Astrocyte (in vitro differentiated cells and primary cell): Measurements from ENCODE around the gene NSUN5. TPM values are rescaled to one million over a fixed set of nuclear protein-coding genes. Genes with fewer than 3 reads are reported as not detected.
"Not testable (repeated sequence)": the region's sequence is repeated elsewhere in the genome, so short reads cannot be mapped to it uniquely, and the experiment has no call there.

Source experiments
- DNase-seq: peaks from one replicate; pipeline ENCODE4 v3.0.0-alpha.2; 2010; ENCODE audit warnings: low read depth
- FAIRE-seq: peaks from 2 replicates; lab custom pipeline; 2011; peaks lifted over from hg19 to GRCh38; lab: Jason Lieb, UNC
- H2AFZ ChIP-seq: 2 replicates; pipeline ENCODE4 v1.6.0; 2012; ENCODE audit warnings: low read depth, low read length, inconsistent platforms
- H3K27ac ChIP-seq: 2 replicates; pipeline ENCODE4 v1.5.1; 2011; ENCODE audit warnings: low read depth, low read length, inconsistent platforms
- H3K27me3 ChIP-seq: 2 replicates; pipeline ENCODE4 v1.6.0; 2011; ENCODE audit warnings: low read length, inconsistent platforms; ENCODE audit not compliant: insufficient read depth
- H3K36me3 ChIP-seq: 2 replicates; pipeline ENCODE4 v1.5.1; 2011; ENCODE audit warnings: low read length, inconsistent platforms; ENCODE audit not compliant: insufficient read depth
- H3K4me1 ChIP-seq: 2 replicates; pipeline ENCODE4 v1.5.1; 2011; ENCODE audit warnings: low read length, inconsistent platforms; ENCODE audit not compliant: insufficient read depth
- H3K4me2 ChIP-seq: 2 replicates; pipeline ENCODE4 v1.6.0; 2012; ENCODE audit warnings: low read length, inconsistent platforms
- H3K4me3 ChIP-seq: 2 replicates; pipeline ENCODE4 v1.5.1; 2011; ENCODE audit warnings: low read depth, mild to moderate bottlenecking, low read length, inconsistent platforms; ENCODE audit not compliant: insufficient read depth
- H3K79me2 ChIP-seq: 2 replicates; pipeline ENCODE4 v1.6.0; 2012; ENCODE audit warnings: mild to moderate bottlenecking, low read length, inconsistent platforms; ENCODE audit not compliant: insufficient read depth
- H3K9ac ChIP-seq: 2 replicates; pipeline ENCODE4 v1.6.0; 2012; ENCODE audit warnings: mild to moderate bottlenecking, low read length, inconsistent platforms
- H3K9me3 ChIP-seq: 2 replicates; pipeline ENCODE4 v1.5.1; 2012; ENCODE audit warnings: low read depth, mild to moderate bottlenecking, low read length, inconsistent platforms; ENCODE audit not compliant: insufficient read depth
- H4K20me1 ChIP-seq: 2 replicates; pipeline ENCODE4 v1.6.0; 2012; ENCODE audit warnings: low read length, inconsistent platforms; ENCODE audit not compliant: insufficient read depth
- H3K27ac Mint-ChIP-seq: one replicate; pipeline ENCODE4 v1.8.0; 2021; ENCODE audit warnings: mild to moderate bottlenecking, mixed read lengths; ENCODE audit not compliant: unreplicated experiment
- H3K27me3 Mint-ChIP-seq: one replicate; pipeline ENCODE4 v1.8.0; 2021; ENCODE audit warnings: low read depth, mixed read lengths; ENCODE audit not compliant: unreplicated experiment
- H3K36me3 Mint-ChIP-seq: one replicate; pipeline ENCODE4 v1.8.0; 2021; ENCODE audit warnings: low read depth, mixed read lengths; ENCODE audit not compliant: unreplicated experiment
- H3K4me1 Mint-ChIP-seq: one replicate; pipeline ENCODE4 v1.8.0; 2021; ENCODE audit warnings: low read depth, mixed read lengths; ENCODE audit not compliant: unreplicated experiment
- H3K4me3 Mint-ChIP-seq: one replicate; pipeline ENCODE4 v1.8.0; 2021; ENCODE audit warnings: mild to moderate bottlenecking, moderate library complexity, mixed read lengths; ENCODE audit not compliant: unreplicated experiment
- H3K9me3 Mint-ChIP-seq: one replicate; pipeline ENCODE4 v1.8.0; 2021; ENCODE audit warnings: mild to moderate bottlenecking, mixed read lengths; ENCODE audit not compliant: unreplicated experiment
- CTCF ChIP-seq: IDR thresholded peaks from 2 replicates; pipeline ENCODE4 v1.5.1; 2011; ENCODE audit warnings: low read depth, mild to moderate bottlenecking, inconsistent platforms, low read length, moderate library complexity; ENCODE audit not compliant: insufficient read depth
- EZH2 ChIP-seq: IDR thresholded peaks from 2 replicates; pipeline ENCODE4 v1.6.1; 2012; ENCODE audit warnings: mild to moderate bottlenecking, low read length, inconsistent platforms; ENCODE audit not compliant: insufficient read depth
- total RNA-seq: library from RNA; stranded (reverse); gene quantifications from 2 replicates; pipeline ENCODE4 v1.2.1, GENCODE V29; 2021

NSUN5 gene
- total RNA-seq, 1 donor from 2014 or later, result 27.6 TPM

- peak overlapping the region; percentile 96 for H2AFZ ChIP-seq
- Mint-ChIP-seq H3K36me3 (peaks cover 6% of the 10 kb centered on the region), H3K9me3 (no peaks in the 10 kb centered on the region), H3K4me1 (peaks cover 8% of the 10 kb centered on the region), H3K27me3 (no peaks in the 10 kb centered on the region), H3K27ac (peak overlapping the region; percentile 18), H3K4me3 (peak overlapping the region; percentile 95)
- no peak for TF ChIP-seq EZH2
- no peak for TF ChIP-seq CTCF
- H3K27ac ChIP-seq, result no peak overlapping the region
- no peaks in the 10 kb centered on the region for H4K20me1 ChIP-seq
- no peaks in the 10 kb centered on the region for H3K79me2 ChIP-seq
- H3K9ac ChIP-seq, result peak overlapping the region; percentile 61
- DNase-seq, result no peak
- H3K4me2 ChIP-seq, result peak overlapping the region; percentile 91
- H3K4me3 ChIP-seq, result peak overlapping the region; percentile 65
- H3K9me3 ChIP-seq, result no peaks in the 10 kb centered on the region
- peaks cover 3% of the 10 kb centered on the region for H3K4me1 ChIP-seq
- H3K36me3 ChIP-seq, result no peaks in the 10 kb centered on the region
- no peaks in the 10 kb centered on the region for H3K27me3 ChIP-seq
- no peak for FAIRE-seq
Observed at GRCh38 chr7:73308074-73308664, 457 bp downstream of the NSUN5 start.

- no peaks in the 10 kb centered on the region for H4K20me1 ChIP-seq
- TF ChIP-seq EZH2 (no peak), CTCF (no peak)
- DNase-seq (no peak), FAIRE-seq (no peak)
- no peaks in the 10 kb centered on the region for H3K79me2 ChIP-seq
- no peak overlapping the region for H3K4me3 ChIP-seq
- H3K9ac ChIP-seq, result no peak overlapping the region
- H3K4me1 ChIP-seq, result peaks cover 3% of the 10 kb centered on the region
- Mint-ChIP-seq H3K4me1 (peaks cover 8% of the 10 kb centered on the region), H3K4me3 (peak overlapping the region; percentile 95), H3K27me3 (no peaks in the 10 kb centered on the region), H3K27ac (no peak overlapping the region), H3K36me3 (peaks cover 6% of the 10 kb centered on the region), H3K9me3 (no peaks in the 10 kb centered on the region)
- H3K4me2 ChIP-seq, result peak overlapping the region; percentile 91
- no peaks in the 10 kb centered on the region for H3K36me3 ChIP-seq
- no peaks in the 10 kb centered on the region for H3K9me3 ChIP-seq
- H2AFZ ChIP-seq, result no peak overlapping the region
- no peak overlapping the region for H3K27ac ChIP-seq
- H3K27me3 ChIP-seq, result no peaks in the 10 kb centered on the region
Observed at GRCh38 chr7:73307436-73307835, 1.2 kb downstream of the NSUN5 start.

- H3K4me3 ChIP-seq, H2AFZ ChIP-seq, H3K4me1 ChIP-seq, H3K4me2 ChIP-seq, H3K4me3 Mint-ChIP-seq, H3K27ac ChIP-seq, H3K27me3 Mint-ChIP-seq, H3K27me3 ChIP-seq, H3K79me2 ChIP-seq, FAIRE-seq, H4K20me1 ChIP-seq, H3K4me1 Mint-ChIP-seq, H3K36me3 Mint-ChIP-seq, H3K9me3 ChIP-seq, H3K9me3 Mint-ChIP-seq, H3K27ac Mint-ChIP-seq, DNase-seq, H3K36me3 ChIP-seq, H3K9ac ChIP-seq: not testable (repeated sequence)
Observed at GRCh38 chr7:73304612-73305387, 3.8 kb downstream of the NSUN5 start.
